ENCODE measurements around the gene ATAD2B.
"Not testable (repeated sequence)": the region's sequence is repeated elsewhere in the genome, so short reads cannot be mapped to it uniquely, and the experiment has no call there.

ATAD2B gene

GRCh38 chr2:23782646-23783045 is 144.3 kb downstream of the ATAD2B start:
- no peak for DNase-seq

- no peak for DNase-seq
Observed at GRCh38 chr2:23782126-23782525, 144.8 kb downstream of the ATAD2B start.

- not testable (repeated sequence) for DNase-seq
Observed at GRCh38 chr2:23780465-23780864, 146.5 kb downstream of the ATAD2B start.

GRCh38 chr2:23777826-23778225 is 149.1 kb downstream of the ATAD2B start:
- DNase-seq = no peak

GRCh38 chr2:23776021-23776420 is 150.9 kb downstream of the ATAD2B start:
- DNase-seq = no peak

- DNase-seq = no peak
Observed at GRCh38 chr2:23772684-23773083, 154.2 kb downstream of the ATAD2B start.

GRCh38 chr2:23772056-23772455 is 154.9 kb downstream of the ATAD2B start:
- DNase-seq = no peak

- DNase-seq = no peak
Observed at GRCh38 chr2:23769364-23769763, 157.6 kb downstream of the ATAD2B start.

- DNase-seq = no peak
Observed at GRCh38 chr2:23767876-23768621, 158.9 kb downstream of the ATAD2B start.

- DNase-seq = no peak
Observed at GRCh38 chr2:23762141-23762540, 164.8 kb downstream of the ATAD2B start.

GRCh38 chr2:23761638-23762037 is 165.3 kb downstream of the ATAD2B start:
- DNase-seq = no peak

GRCh38 chr2:23760736-23761135 is 166.2 kb downstream of the ATAD2B start:
- DNase-seq = no peak

- DNase-seq = no peak
Observed at GRCh38 chr2:23757686-23758433, 169.1 kb downstream of the ATAD2B start.

GRCh38 chr2:23756593-23757292 is 170.2 kb downstream of the ATAD2B start:
- DNase-seq = no peak

- no peak for DNase-seq
Observed at GRCh38 chr2:23754970-23755369, 172.0 kb downstream of the ATAD2B start.

- DNase-seq = no peak
Observed at GRCh38 chr2:23753291-23754010, 173.5 kb downstream of the ATAD2B start.

- no peak for DNase-seq
Observed at GRCh38 chr2:23751747-23752265, 175.1 kb downstream of the ATAD2B start.

- no peak for DNase-seq
Observed at GRCh38 chr2:23746141-23746863, 180.6 kb downstream of the ATAD2B start.

- no peak for DNase-seq
Observed at GRCh38 chr2:23745726-23746105, 181.2 kb downstream of the ATAD2B start.

GRCh38 chr2:23745068-23745725 is 181.7 kb downstream of the ATAD2B start:
- no peak for DNase-seq

GRCh38 chr2:23736783-23737182 is 190.1 kb downstream of the ATAD2B start:
- not testable (repeated sequence) for DNase-seq

GRCh38 chr2:23734416-23734815 is 192.5 kb downstream of the ATAD2B start:
- DNase-seq = no peak

Data from activated T-cell treated with anti-CD3 and anti-CD28 coated beads, Interleukin-2, amount 50 U/mL, for 48 hours (primary cell).